Brain pericyte (primary cell): ENCODE measurements around the gene UCMA.

Experiments used
- DNase-seq: peaks from one replicate; pipeline ENCODE4 v3.0.0-alpha.2; 2012; ENCODE audit warnings: low read depth, low spot score

Gene UCMA

DNA sequence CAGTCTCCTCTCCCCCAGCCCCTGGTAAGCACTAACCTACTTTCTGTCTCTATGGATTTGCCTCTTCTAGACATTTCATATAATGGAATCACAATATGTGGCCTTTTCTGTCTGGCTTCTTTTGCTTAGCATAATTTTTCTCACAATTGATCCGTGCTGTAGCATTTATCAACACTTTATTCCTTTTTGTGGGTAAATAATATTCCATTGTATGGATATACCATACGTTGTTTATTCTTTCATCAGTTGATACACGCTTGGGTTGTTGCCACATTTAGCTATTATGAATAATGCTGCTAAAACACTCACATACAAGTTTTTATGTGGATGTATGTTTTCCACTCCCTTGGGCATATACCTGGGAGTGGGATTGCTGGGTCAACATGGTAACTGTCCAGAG, 47.0 kb downstream of the UCMA start:
- DNase-seq = no peak

DNA sequence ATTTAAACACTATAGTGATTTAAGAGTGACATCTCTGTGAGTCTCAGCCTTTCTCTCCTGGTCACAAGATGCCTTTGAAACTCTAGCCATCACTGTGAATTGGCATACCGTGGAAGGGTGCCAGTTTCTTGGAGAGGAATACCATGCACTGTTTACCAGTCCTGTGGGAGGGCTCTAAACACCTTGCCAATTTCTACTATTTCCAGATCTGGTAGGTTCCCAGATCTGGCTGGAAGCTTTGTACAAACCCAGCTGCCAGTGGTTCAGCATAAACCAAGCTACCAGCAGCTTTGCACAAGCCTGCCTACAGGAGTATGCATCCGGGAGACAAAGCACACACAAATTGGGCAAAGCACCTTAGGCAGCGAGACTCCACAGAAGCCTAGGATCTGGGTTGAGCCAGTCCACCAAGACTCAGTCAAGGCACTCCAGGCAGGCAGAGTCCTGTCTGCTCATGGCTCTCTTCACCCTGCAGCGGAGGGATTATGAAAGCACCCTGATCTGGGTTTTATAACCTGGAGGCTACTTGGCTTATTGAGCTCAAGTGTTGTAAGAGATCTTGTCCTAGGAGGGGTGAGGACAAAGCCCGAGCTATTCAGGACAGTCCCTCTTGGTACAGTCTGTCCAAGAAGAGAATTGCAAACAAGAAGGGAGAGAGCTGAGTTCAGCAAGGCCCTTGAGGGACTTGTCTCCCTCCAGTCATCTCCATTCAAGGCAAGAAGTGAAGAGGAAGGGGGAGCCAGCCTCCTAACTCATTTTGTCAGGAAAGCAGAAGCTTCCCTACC, 49.3 kb downstream of the UCMA start:
- no peak for DNase-seq

DNA sequence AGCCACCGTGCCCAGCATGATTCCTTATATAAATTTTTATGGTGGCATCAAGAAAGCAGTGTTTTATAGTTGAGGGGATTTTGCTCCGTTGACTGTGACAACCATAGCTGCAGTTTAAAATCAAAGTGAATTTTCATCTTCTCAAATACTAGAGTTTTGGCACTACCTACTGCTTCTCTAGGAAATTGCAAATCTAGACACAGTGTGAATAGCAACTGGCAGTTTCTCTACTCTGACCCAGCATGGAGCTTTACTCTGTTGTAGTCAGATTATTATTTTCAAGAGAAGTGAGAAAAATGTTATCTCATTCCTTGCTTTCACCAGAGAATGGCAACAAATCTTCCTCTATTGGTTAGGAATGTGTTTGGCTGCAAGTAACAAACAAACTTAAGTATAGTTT, 49.9 kb downstream of the UCMA start:
- no peak for DNase-seq

DNA sequence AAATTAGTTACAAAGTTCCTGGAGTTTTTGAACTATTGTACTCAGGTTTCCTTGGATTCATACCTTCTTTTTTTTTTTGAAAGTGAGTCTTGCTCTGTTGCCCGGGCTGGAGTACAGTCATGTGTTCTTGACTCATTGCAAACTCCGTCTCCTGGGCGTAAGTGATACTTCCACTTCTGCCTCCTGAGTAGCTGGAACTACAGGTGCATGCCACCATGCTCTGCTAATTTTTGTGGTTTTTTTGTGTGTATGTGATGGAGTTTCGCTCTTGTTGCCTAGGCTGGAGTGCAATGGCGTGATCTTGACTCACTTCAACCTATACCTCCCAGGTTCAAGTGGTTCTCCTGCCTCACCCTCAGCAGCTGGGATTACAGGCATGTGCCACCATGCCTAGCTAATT, 50.5 kb downstream of the UCMA start:
- DNase-seq = no peak

DNA sequence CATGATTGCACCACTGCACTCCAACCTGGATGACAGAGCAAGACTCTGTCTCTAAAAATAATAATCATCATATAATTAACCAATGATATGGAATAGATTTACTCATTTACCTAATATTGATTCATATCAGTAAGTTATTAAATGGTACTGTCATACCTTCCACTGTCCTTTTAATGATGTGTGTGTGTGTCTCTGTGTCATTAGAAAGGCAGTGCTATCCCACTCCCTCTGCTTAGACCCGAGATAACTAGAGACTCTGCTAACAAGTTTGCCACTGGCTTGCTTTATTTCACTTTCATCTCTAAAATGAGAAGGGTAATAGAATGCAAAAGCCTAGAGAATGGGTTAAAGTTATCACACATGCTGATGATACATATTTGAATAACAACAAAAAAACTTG, 51.8 kb downstream of the UCMA start:
- DNase-seq = no peak

DNA sequence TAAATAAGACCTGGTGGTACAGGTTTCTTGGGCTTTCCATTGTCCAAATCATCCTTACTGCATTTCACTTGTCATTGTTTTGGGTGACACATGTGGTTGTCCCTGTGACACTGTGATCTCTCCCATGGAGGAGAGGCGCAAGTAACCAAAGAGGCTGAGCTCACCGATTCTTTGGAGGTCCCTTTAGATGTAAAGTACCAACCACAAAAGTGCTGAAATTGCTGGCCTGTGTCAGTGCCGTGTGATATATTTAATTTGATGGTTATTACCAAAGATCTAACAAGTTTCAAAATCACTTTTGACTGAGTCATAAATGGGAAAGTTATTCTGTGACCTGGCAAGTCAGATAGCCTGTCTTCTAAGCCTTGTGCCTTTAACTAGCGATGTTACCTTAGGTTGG, 53.4 kb downstream of the UCMA start:
- DNase-seq = no peak

DNA sequence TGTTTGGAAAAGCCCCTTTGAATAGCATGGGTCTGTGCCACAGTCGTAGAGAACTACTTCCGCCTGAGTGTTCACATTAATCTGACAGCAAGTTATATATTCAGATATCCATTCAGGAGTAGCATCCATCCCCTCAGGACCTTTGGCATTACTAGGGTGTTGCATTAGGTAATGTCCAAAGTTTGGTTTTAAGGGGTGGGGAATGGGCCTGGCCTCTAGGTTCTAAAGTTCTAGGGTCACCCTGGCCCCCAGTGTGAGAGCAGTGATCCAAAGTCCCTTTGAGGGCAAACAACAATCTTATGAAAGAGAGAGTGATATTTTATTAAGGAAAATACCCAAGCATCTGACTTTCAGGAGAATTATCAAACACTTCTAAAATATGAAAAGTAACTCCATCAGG, 60.6 kb downstream of the UCMA start:
- no peak for DNase-seq
